HG03432 (cell line): ENCODE results near the gene UPK3BL1.
"Not testable (repeated sequence)": the region's sequence is repeated elsewhere in the genome, so short reads cannot be mapped to it uniquely, and the experiment has no call there.

ENCODE experiments used
- ATAC-seq: cut with Tn5 transposase; IDR thresholded peaks from one replicate; pipeline ENCODE4 v1.9.1; 2021; ENCODE audit warnings: mild to moderate bottlenecking, moderate library complexity; ENCODE audit not compliant: unreplicated experiment

Gene UPK3BL1

DNA sequence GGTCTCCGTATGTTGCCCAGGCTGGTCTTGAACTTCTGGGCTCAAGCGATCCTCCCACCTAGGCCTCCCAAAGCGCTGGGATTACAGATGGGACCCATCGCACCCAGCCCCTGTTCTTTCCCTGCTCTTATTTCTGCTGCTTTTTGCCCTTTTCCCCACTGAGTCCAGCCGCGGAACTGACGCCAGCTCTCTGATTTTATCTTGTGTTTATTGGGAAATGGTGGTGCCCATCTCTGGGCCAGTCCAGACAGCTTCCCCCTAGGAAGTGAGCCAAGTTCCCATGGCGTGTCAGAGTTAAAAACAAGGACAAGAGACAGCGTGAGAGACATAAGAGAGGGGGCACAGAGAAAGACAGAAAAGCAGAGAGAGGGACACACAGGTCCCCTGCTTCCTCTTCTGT lies 12.0 kb downstream of the UPK3BL1 start:
- ATAC-seq = not testable (repeated sequence)

DNA sequence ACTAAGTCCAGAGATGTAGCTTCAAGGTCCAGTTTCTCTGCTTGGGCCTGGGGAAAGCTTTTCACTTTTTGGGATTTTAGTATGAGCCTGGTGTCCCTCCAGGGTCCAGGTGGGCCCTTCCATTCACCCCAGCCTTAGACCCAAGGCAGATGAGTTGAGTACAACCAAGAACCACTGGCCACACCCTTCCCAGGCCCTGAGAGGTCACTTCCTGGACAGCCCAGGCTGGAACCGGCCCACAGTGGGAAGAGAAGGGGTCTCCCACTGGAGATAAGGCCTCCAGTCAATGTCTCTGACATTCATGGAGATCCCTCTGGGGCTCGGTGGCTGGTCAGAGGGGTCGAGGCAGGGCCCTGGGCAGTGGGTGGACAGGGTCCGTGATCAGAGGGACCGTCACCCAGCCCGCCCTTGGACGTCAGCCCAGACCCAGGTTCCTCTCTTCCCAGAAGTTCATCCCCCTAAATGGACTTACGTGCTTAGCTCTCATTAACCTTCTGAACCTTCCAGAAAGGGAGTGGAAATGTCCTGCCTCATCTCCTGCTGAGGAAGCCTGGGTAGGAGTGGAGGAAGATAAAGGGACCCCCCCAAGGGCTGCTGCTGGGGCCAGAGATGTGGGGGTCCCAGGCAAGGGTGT lies 15.2 kb downstream of the UPK3BL1 start:
- not testable (repeated sequence) for ATAC-seq

DNA sequence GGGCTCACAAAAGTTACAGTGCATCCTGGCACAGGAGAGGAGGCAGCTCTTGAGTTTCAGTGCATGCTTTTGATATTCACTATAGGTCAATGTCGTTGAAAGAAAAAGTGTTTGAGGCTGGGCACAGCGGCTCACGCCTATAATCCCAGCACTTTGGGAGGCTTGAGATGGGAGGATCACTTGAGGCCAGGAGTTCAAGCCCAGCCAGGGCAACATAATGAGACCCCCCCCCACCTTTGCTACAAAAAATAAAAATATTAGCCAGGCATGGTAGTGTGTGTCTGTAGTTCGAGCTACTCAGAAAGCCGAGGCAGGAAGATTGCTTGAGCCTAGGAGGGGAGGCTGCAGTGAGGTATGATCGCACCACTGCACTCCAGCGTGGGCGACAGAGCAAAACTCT lies 24.5 kb downstream of the UPK3BL1 start:
- ATAC-seq = not testable (repeated sequence)

DNA sequence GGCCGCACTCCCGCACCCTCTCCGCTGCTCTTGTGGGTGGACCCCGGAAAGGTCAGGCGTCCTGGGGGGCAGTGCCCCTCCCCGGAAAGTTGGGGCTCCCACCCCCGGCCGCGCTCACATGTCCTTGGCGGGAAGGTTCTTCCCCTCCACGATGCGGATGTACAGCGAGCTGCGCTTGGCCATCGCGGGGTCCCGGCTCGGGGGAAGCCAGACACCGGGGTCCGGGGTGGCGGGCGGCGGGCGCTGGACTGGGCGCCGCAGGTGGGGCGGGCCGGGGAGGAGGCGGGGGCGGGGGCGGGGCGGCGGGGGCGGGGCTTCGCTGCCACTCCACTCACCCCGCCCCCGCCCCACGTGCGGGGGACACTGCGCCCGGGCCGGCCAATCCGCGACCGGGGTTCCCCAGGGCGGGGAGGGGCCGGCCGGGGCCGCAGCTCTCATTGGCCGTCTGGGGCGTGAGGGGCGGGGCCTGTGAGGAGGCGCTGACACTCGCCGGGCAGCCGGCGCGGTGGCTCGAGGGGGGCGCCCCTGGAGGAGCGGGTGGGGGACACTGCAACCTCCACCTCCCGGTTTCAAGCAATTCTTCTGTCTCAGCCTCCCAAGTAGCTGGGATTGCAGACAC lies 26.0 kb downstream of the UPK3BL1 start, which contains the start of gene RASA4:
Gene RASA4, minus strand, starts transcription at position 250 of the 619 bp plus-strand sequence. Its CDS starts 67 bp downstream, at position 183.
- ATAC-seq = peak; percentile 74

DNA sequence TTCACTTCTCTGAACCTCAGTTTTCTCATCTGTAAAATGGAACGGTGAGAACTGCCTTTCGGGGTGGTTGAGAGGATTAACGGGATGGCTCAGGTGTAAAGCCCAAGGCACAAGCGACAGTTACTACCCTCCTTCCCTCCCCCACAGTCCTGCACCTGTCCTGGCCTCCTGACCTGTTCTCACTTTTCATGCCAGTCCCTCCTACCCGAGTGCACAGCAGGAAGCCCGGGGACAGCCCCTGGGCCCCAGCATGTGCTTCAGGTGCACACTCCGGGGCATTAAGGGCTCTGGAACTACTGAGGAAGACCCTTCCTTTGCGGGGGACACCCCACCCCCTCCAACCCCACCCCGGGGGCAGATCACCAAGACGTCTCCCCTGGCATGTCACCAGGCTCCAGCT lies 26.7 kb downstream of the UPK3BL1 start:
- ATAC-seq = not testable (repeated sequence)

DNA sequence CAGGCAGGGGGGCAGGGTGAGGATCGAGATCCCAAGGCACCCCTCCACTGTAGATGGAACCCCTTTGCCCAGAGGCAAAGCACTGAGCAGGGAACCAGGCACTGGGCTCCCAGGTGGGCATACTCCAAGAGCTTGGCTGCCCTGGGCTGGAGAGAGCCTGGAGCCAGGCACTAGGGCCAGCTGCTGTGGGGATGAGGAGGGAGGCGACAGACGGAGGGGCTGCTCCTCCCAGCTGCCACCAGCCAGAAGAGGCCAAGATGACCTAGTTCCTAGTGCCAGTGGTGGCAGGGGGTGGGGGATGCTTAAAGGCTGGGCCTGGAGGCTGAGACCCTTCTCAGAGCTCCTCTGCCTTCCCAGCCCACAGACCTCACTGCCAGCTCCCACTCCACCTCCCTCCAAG lies 27.7 kb downstream of the UPK3BL1 start:
- not testable (repeated sequence) for ATAC-seq

DNA sequence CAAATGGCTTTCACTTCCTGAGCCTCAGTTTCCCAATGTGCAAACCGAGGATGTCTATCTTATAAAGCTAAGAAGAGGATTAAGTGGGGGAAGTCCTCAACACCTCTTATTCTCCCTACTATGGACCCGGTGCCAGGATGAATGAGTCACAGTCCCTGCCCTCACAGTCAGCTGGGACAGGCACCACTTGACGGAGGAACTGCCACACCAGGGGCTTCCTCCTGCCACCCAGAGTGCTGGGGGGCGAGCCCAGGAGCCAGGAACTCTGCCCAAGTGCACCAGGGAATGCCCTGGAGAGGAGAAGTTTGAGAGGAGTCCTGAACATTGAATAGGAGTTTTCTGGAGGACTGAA lies 28.3 kb downstream of the UPK3BL1 start:
- ATAC-seq = peak; percentile 28

DNA sequence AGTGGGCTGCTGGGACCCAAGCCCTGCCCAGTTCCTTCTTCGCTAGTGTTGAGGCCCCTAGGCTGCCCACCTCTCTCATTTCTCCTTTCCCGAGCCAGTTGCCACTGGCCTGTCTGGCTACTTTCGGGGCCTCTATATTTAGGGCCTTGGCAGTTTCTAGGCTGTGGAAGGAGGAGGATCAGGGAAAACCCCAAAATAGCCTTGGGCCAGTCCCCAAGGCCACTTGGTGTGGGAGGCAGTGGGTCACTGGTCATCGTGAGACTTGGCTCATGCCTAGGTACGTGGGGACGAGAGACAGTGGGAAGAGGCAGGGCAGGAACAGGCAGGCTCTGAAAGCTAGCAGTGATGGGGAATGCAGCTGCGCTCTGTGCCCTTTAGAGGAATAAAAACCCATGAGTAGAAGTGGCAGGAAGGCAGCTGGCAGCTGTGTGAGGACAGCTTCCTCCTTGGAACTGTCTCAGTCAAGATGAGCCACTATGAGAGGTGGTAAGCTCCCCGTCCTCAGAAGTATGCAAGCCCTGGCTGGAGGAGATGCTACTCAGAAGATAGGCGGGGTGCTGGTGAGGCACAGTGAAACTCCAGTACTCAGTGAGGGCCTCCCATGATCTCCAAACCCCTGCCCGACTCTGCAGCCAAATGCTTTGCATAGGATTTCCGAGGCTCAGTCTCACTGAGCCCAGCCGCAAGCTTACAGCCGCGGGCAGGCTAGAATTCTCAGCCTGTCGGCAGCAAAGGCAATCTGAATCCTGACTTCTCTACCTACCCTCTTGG lies 28.8 kb downstream of the UPK3BL1 start:
- peak; percentile 57 for ATAC-seq

DNA sequence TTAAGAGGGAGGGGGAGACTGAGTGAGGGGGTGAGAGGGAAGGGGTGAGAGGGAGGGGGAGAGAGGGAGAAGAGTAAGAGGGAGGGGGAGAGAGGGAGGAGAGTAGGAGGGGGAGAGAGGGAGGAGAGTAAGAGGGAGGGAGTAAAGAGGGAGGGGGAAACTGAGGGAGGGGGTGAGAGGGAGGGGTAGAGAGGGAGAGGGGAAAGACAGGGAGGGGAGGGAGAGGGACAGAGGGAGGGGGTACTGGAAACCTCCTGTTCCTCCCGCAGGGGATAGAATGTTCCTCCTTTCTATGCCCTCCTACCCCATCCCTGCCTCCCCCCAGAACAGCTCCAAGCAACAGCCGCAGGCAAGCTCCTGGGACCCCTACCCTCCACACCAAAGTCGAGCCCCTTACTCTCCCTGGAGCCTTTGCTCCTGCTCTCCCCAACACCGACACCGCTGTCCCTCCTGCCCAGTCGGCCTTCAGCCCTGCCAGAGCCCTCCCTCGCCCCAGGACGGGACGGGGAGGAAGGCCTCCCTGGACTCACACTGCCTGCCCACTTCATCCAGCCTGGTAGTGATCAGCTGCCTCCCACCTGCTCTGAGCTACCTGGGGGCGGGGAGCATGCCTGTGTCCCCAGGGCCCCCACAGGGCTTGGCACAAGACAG lies 30.8 kb downstream of the UPK3BL1 start:
- not testable (repeated sequence) for ATAC-seq

DNA sequence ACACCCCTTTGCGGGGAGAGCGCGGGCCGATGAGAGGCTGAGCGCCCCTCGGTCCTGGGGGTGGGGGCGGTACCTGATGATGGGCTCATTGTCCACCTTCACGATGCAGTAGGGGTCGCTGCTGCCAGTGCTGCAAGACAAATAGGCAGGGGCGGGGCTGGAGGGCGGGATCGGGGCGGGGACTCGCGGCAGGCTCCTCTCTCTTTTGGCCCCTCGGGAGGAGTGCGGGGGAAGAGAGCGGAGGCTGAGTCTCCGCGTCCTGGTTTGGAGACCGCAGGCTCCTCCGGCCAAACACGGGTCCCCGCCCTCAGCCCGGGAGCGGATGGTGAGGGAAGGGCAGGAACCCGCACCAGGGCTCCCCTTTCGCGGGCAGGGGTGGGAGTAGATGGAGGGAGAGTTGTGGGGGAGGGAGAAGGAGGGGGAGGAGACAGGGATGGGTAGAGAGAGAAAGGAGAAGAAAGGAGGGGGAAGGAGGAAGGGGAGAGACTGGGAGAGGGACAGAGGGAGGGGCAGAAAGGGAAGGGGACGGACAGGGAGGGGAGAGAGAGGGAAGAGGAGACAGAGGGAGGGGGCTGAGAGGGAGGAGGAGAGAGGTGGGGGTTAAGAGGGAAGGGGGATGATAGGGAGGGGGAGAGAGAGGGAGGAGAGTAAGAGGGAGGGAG lies 31.4 kb downstream of the UPK3BL1 start:
- ATAC-seq = peak; percentile 41

DNA sequence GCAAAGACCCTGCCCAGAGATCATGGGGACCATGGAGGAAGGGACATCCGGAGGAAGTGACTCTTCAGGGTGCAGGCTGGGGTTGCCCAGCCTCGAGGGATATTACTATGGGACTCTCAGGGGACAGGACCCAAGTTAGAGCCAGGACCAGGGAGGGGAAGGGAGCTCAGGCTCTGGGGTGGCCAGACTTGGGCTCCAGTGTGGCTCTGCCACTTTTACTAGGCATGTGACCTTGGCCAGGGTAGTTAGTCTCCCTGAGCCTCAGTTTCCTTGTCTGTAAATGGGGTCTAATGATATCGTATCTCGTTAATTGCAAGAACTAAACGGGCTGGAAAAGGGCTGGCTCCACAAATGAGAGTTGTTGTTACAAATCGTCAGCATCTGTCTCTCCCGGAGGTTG lies 32.1 kb downstream of the UPK3BL1 start:
- ATAC-seq = not testable (repeated sequence)

DNA sequence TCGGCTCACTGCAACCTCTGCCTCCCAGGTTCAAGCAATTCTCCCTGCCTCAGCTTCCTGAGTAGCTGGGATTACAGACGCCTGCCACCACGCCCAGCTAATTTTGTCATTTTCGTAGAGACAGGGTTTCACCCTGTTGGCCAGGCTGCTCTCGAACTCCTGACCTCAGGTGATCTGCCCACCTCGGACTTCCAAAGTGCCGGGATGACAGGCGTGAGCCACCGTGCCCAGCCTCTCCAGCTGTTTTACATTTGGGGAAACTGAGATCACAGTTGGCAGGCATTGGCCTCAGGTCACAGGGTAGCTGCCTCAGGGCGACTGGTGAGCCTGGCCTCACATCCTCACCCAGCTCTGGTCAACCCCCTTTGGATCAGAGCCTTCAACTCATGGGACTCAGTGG lies 32.9 kb downstream of the UPK3BL1 start:
- ATAC-seq = not testable (repeated sequence)

DNA sequence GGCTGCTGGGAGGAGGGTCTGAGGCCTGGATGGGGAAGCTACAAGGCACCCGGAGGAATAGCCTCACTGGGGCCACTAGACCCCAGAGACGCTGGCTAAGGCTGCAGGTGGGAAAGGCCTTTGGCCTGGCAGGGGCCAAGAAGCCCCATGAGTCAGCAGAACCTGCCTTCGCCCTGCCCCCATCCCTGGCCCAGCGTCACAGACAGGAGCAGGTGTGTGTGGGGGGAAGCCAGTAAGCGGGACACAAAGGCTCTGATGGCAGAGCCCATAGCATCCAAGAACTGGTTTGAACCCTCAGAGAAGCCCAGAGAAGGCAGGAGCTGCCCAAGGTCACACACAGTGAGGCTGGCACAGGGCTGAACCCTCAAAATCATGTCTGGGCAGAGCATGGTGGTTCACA lies 35.7 kb downstream of the UPK3BL1 start:
- not testable (repeated sequence) for ATAC-seq

DNA sequence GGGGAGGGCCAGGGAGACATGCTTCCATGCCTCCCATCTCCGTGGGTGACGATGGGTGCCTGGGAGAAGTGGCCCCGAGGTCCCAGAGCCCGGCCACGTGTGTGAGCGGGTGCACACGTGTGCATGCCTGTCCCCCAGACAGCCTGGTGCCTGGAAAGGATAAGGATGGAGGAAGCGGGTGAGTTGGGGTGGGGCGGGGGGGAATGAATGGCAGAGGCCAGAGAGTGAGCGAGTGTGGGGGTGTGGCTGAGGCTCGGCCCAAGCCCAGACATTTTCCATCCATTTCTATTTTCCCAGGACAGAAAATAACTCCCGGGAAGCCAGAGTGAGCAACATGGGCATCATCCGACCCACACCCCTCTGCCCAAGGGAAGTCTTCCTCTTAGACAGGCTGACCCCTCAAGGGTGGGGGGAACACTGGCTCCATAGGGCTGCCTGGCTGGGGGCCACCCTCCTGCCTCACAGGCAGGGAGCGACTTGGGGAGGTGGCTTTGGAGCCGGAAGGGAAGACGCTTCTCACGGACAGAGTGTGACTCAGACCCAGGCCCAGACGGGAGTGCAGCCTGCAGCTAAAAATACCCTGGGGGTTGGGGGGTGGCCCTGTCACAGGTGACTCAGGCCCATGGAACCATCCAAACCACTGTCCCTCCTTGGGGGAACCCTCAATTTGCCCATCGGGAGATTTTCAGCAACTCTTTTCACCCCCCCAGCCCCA lies 38.0 kb downstream of the UPK3BL1 start:
- ATAC-seq = not testable (repeated sequence)

DNA sequence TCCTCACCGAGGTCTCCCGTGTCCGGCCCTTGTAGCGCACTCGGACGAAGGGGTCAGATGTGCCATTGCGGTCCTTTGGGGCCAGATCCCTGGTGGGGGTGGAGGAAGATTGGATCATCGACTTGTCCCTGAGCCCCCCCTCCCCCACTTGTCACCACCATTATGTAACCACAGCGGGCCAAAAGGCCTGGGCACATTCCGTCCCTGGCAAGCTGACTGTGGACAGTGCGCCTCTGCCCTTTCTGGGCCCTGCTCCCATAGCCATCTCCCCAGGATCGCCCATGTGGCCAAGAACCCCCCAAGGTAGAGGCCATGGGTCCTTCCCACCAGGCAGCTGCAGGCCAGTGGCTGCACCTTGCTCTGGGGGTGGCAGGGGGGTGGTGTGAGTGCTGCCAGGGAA lies 40.3 kb downstream of the UPK3BL1 start:
- not testable (repeated sequence) for ATAC-seq

DNA sequence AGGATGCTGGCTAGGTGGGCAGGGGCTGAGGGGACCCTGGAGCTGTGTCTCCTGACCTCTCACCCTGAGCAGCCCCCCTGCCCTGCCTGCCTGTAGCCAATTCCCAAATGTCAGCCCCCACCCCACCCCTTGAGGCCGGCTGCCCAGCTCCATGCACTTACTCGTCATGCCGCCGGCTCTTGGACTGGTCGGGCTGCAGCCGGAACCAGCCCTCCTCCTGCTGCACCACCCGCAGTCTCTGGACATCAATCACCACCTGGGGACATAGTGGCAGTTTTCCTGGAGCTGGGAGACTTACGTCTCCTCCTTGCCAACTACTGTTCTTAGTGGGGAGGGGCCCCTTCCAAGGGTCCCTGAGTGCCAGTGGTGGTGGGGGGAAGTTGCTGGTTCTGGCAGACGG lies 42.9 kb downstream of the UPK3BL1 start:
- not testable (repeated sequence) for ATAC-seq

DNA sequence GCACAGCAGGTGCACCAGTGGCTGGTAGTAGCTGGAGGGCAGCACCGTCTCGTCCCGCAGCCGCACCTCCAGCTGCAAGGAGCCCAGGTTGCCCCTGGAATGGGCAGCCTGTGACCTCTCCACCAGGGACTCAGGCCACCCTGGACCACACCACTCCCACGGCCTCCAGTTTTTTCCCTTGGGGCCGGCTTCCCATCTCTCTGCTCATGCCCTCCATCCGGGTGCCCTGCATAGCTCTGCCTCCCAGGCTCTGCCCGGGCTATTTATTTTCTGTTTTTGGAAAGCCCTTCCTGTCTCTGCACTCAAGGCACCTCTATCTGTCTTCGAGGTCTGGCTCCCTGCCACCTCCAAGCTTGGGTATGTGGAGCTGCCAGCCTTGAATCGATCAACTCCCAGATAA lies 46.6 kb downstream of the UPK3BL1 start:
- not testable (repeated sequence) for ATAC-seq

DNA sequence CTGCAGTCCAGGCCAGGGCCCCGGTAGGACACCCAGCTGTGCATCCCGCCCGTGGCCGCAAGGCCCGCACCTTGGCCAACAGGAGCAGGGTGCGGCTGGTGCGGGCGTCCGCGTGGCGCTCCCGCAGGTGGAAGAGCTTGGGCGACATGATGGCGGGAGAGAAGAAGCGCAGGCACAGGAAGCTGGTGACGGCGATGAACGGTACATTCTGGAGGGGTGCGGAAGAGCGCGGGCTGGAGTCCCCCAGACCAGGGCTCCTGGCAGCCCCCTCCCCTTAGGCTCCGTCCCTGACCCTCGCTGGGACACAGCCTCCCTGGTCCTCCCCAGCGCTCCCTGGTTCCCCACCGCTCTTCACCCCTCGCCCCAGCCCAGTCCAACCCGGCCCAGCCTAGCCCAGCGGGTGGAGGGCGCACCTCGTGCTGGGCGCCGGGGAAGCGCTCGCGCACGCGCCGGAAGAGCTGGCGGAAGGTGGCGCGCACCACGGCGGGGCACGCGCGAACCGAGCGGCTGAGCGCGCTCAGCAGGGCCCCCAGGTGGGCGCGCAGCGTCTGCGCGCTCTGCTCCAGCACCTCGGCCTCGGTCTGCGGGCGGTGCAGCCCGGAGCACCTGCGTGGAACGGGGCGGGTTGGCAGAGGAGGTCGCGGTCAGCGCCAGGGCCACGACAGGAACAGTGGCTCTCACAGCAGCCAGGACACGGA lies 48.8 kb downstream of the UPK3BL1 start:
- ATAC-seq = peak; percentile 80

DNA sequence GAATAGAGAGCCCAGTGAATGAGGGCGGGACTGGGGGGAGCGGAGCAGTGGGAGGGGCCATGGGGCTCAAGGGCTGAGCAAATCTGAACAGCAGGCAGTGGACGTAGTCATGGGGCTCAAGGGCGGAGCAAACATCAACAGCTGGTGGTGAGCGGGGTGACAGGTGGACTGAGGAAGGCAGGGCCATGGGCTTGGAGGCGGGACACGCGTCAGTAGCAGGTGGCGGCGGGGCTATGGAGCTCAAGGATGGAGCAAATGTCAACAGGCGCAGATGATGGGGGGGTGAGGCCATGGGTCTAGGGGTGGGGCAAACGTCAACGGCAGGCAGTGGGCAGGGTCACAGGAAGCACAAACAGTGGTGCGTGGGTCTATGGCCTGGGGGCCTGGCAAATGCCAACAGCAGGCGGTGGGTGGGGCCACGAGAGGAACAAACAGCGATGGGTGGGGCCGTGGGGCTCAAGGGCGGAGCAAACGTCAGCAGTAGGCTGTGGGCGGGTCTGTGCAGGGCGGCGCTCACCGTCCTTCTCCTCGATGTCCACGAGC lies 50.0 kb downstream of the UPK3BL1 start:
- peak; percentile 53 for ATAC-seq
